HEK293 (cell line): ENCODE results near the gene MAN1C1.

ENCODE experiments used
- CTCF ChIA-PET: fragments of 350-600 bp; formaldehyde crosslinking; extraction: SDS; loops from one replicate; lab custom pipeline; 2021; ENCODE audit warnings: antibody characterized with exemption; lab: Yijun Ruan, JAX
- POLR2A ChIA-PET: fragments of 300-600 bp; formaldehyde crosslinking; extraction: SDS; loops from one replicate; lab custom pipeline; 2020; ENCODE audit warnings: antibody characterized with exemption, inconsistent platforms; lab: Yijun Ruan, JAX
- H3K27ac ChIP-seq: fragments of 200-500 bp; sonication (Bioruptor generic); 2 replicates; pipeline ENCODE4 v1.5.1; 2014; ENCODE audit warnings: low read depth, low read length, control low read depth, inconsistent platforms; ENCODE audit errors: extremely low read depth
- H3K36me3 ChIP-seq, 2 experiments: fragments of 200-500 bp in 1 of 2; sonication (Bioruptor generic) in 1 of 2; 1 replicate in 1 of 2; 2 replicates in 1 of 2; pipeline ENCODE4 v1.5.1; 2014 to 2017; ENCODE audit warnings: inconsistent platforms in 2 of 2, low read length in 2 of 2; ENCODE audit not compliant: control insufficient read depth in 2 of 2, insufficient read depth in 1 of 2
- H3K4me1 ChIP-seq: fragments of 200-500 bp; sonication (Bioruptor generic); 2 replicates; pipeline ENCODE4 v1.5.1; 2014; ENCODE audit warnings: mild to moderate bottlenecking, low read length, inconsistent platforms; ENCODE audit not compliant: control insufficient read depth, insufficient read depth
- H3K4me3 ChIP-seq: 2 replicates; pipeline ENCODE4 v1.5.1; 2011; ENCODE audit warnings: low read depth, mild to moderate bottlenecking, control low read depth, low read length, moderate library complexity
- H3K9me3 ChIP-seq: fragments of 200-500 bp; sonication (Bioruptor generic); 2 replicates; pipeline ENCODE4 v1.5.1; 2014; ENCODE audit warnings: low read depth, low read length, inconsistent platforms; ENCODE audit not compliant: control insufficient read depth, insufficient read depth
- BCL11A ChIP-seq: fragments of 450-650 bp; formaldehyde crosslinking; IDR thresholded peaks from 2 replicates; pipeline ENCODE4 v1.5.1; 2016; ENCODE audit warnings: low read depth, missing biosample characterization, missing genetic modification characterization
- EGR2 ChIP-seq: fragments of 450-650 bp; formaldehyde crosslinking; IDR thresholded peaks from 2 replicates; pipeline ENCODE4 v1.5.1; 2016; ENCODE audit warnings: low read depth, missing biosample characterization, missing genetic modification characterization
- IKZF3 ChIP-seq: fragments of 450-650 bp; IDR thresholded peaks from 2 replicates; pipeline ENCODE4 v1.5.0; 2018; ENCODE audit warnings: missing biosample characterization, mild to moderate bottlenecking, missing genetic modification characterization, moderate library complexity
- KLF8 ChIP-seq: fragments of 450-650 bp; formaldehyde crosslinking; IDR thresholded peaks from 2 replicates; pipeline ENCODE4 v1.5.1; 2016; ENCODE audit warnings: missing biosample characterization, missing genetic modification characterization
- MYNN ChIP-seq: fragments of 450-650 bp; formaldehyde crosslinking; IDR thresholded peaks from 2 replicates; pipeline ENCODE4 v1.5.1; 2016; ENCODE audit warnings: missing biosample characterization, missing genetic modification characterization, borderline replicate concordance
- OVOL3 ChIP-seq: fragments of 450-650 bp; formaldehyde crosslinking; IDR thresholded peaks from 2 replicates; pipeline ENCODE4 v1.5.1; 2016; ENCODE audit warnings: missing biosample characterization, missing genetic modification characterization
- SP3 ChIP-seq: fragments of 450-650 bp; formaldehyde crosslinking; IDR thresholded peaks from 2 replicates; pipeline ENCODE4 v1.5.1; 2016; ENCODE audit warnings: missing biosample characterization, missing genetic modification characterization
- YY1 ChIP-seq: fragments of 450-650 bp; formaldehyde crosslinking; IDR thresholded peaks from 2 replicates; pipeline ENCODE4 v1.5.1; 2018; ENCODE audit warnings: missing biosample characterization, missing genetic modification characterization
- ZBTB1 ChIP-seq: fragments of 450-650 bp; formaldehyde crosslinking; IDR thresholded peaks from 2 replicates; pipeline ENCODE4 v1.5.1; 2016; ENCODE audit warnings: missing biosample characterization, missing genetic modification characterization
- ZBTB21 ChIP-seq: fragments of 450-650 bp; formaldehyde crosslinking; IDR thresholded peaks from 2 replicates; pipeline ENCODE4 v1.5.1; 2017; ENCODE audit warnings: missing biosample characterization, missing genetic modification characterization
- ZBTB44 ChIP-seq: fragments of 450-650 bp; IDR thresholded peaks from 2 replicates; pipeline ENCODE4 v1.5.1; 2018; ENCODE audit warnings: missing biosample characterization, mild to moderate bottlenecking, missing genetic modification characterization
- ZBTB49 ChIP-seq: fragments of 450-650 bp; formaldehyde crosslinking; IDR thresholded peaks from 2 replicates; pipeline ENCODE4 v1.5.1; 2016; ENCODE audit warnings: missing biosample characterization, missing genetic modification characterization, low read depth
- ZBTB8A ChIP-seq: fragments of 450-650 bp; formaldehyde crosslinking; IDR thresholded peaks from 2 replicates; pipeline ENCODE4 v1.5.1; 2016; ENCODE audit warnings: missing biosample characterization, missing genetic modification characterization
- ZEB2 ChIP-seq: fragments of 450-650 bp; formaldehyde crosslinking; IDR thresholded peaks from 2 replicates; pipeline ENCODE4 v1.5.1; 2016; ENCODE audit warnings: missing biosample characterization, missing genetic modification characterization
- ZFHX2 ChIP-seq: fragments of 450-650 bp; formaldehyde crosslinking; conservative IDR thresholded peaks from 2 replicates; pipeline ENCODE4 v1.5.1; 2016; ENCODE audit warnings: missing biosample characterization, missing genetic modification characterization
- ZNF157 ChIP-seq: fragments of 450-650 bp; formaldehyde crosslinking; IDR thresholded peaks from 2 replicates; pipeline ENCODE4 v1.5.1; 2016; ENCODE audit warnings: missing biosample characterization, missing genetic modification characterization
- ZNF202 ChIP-seq: fragments of 450-650 bp; formaldehyde crosslinking; IDR thresholded peaks from 2 replicates; pipeline ENCODE4 v1.5.1; 2016; ENCODE audit warnings: missing biosample characterization, missing genetic modification characterization, borderline replicate concordance
- ZNF211 ChIP-seq: fragments of 450-650 bp; formaldehyde crosslinking; IDR thresholded peaks from 2 replicates; pipeline ENCODE4 v1.5.1; 2016; ENCODE audit warnings: low read depth, missing biosample characterization, missing genetic modification characterization
- ZNF23 ChIP-seq: fragments of 450-650 bp; formaldehyde crosslinking; IDR thresholded peaks from 2 replicates; pipeline ENCODE4 v1.5.1; 2016; ENCODE audit warnings: missing biosample characterization, missing genetic modification characterization, borderline replicate concordance
- ZNF24 ChIP-seq: fragments of 450-650 bp; formaldehyde crosslinking; IDR thresholded peaks from 2 replicates; pipeline ENCODE4 v1.5.1; 2016; ENCODE audit warnings: missing biosample characterization, missing genetic modification characterization
- ZNF248 ChIP-seq: fragments of 450-650 bp; formaldehyde crosslinking; IDR thresholded peaks from 2 replicates; pipeline ENCODE4 v1.5.1; 2017; ENCODE audit warnings: missing biosample characterization, missing genetic modification characterization
- ZNF404 ChIP-seq: fragments of 450-650 bp; formaldehyde crosslinking; IDR thresholded peaks from 2 replicates; pipeline ENCODE4 v1.5.1; 2017; ENCODE audit warnings: missing biosample characterization, missing genetic modification characterization
- ZNF426 ChIP-seq: fragments of 450-650 bp; formaldehyde crosslinking; IDR thresholded peaks from 2 replicates; pipeline ENCODE4 v1.5.1; 2017; ENCODE audit warnings: missing biosample characterization, missing genetic modification characterization, mild to moderate bottlenecking, inconsistent platforms, moderate library complexity
- ZNF580 ChIP-seq: fragments of 450-650 bp; formaldehyde crosslinking; IDR thresholded peaks from 2 replicates; pipeline ENCODE4 v1.5.1; 2016; ENCODE audit warnings: missing biosample characterization, missing genetic modification characterization
- ZNF704 ChIP-seq: fragments of 450-650 bp; formaldehyde crosslinking; IDR thresholded peaks from 2 replicates; pipeline ENCODE4 v1.5.1; 2016; ENCODE audit warnings: missing biosample characterization, missing genetic modification characterization
- ZNF830 ChIP-seq: fragments of 450-650 bp; IDR thresholded peaks from 2 replicates; pipeline ENCODE4 v1.5.0; 2018; ENCODE audit warnings: missing biosample characterization, missing genetic modification characterization, low read depth, mild to moderate bottlenecking, moderate library complexity
- ZSCAN23 ChIP-seq: fragments of 450-650 bp; formaldehyde crosslinking; IDR thresholded peaks from 2 replicates; pipeline ENCODE4 v1.5.1; 2016; ENCODE audit warnings: missing biosample characterization, missing genetic modification characterization
- ZSCAN4 ChIP-seq: fragments of 450-650 bp; formaldehyde crosslinking; IDR thresholded peaks from 2 replicates; pipeline ENCODE4 v1.5.1; 2017; ENCODE audit warnings: missing biosample characterization, missing genetic modification characterization
- ZSCAN5A ChIP-seq: fragments of 450-650 bp; formaldehyde crosslinking; IDR thresholded peaks from 2 replicates; pipeline ENCODE4 v1.5.1; 2016; ENCODE audit warnings: missing biosample characterization, missing genetic modification characterization
- ZXDB ChIP-seq: fragments of 450-650 bp; formaldehyde crosslinking; IDR thresholded peaks from 2 replicates; pipeline ENCODE4 v1.5.1; 2016; ENCODE audit warnings: missing biosample characterization, missing genetic modification characterization

MAN1C1 gene

GRCh38 chr1:25767437-25767770, 150.8 kb downstream of the MAN1C1 start:
- Histone ChIP-seq H3K4me3 (no peak overlapping the region), H3K9me3 (no peaks in the 10 kb centered on the region), H3K4me1 (peaks cover 28% of the 10 kb centered on the region), H3K36me3 (no peaks in the 10 kb centered on the region), H3K27ac (no peak overlapping the region)
- ChIA-PET POLR2A (no interaction called here), CTCF (no interaction called here)
- TF ChIP-seq ZNF404 (tag by site-specific recombination) (no peak), EGR2 (tag by site-specific recombination) (peak; percentile 86), ZEB2 (tag by site-specific recombination) (no peak), YY1 (tag by site-specific recombination) (no peak), MYNN (no peak), ZBTB8A (tag by site-specific recombination) (no peak), ZFHX2 (tag by site-specific recombination) (peak; percentile 92)

- H3K27ac ChIP-seq = no peak overlapping the region
- no peaks in the 10 kb centered on the region for H3K9me3 ChIP-seq
- peaks cover 32% of the 10 kb centered on the region for H3K4me1 ChIP-seq
- H3K4me3 ChIP-seq = no peak overlapping the region
- ChIA-PET CTCF (no interaction called here), POLR2A (no interaction called here)
- H3K36me3 ChIP-seq = no peaks in the 10 kb centered on the region
- TF ChIP-seq ZSCAN5A (tag by site-specific recombination) (no peak), ZNF830 (tag by site-specific recombination) (no peak), ZNF426 (tag by site-specific recombination) (no peak), ZNF580 (tag by site-specific recombination) (no peak), ZNF24 (tag by site-specific recombination) (no peak), EGR2 (tag by site-specific recombination) (peak; percentile 100), ZSCAN23 (no peak), ZNF23 (tag by site-specific recombination) (no peak), ZBTB49 (tag by site-specific recombination) (no peak), KLF8 (no peak), ZBTB1 (tag by site-specific recombination) (no peak), OVOL3 (tag by site-specific recombination) (no peak), BCL11A (tag by site-specific recombination) (no peak), ZNF202 (no peak), ZBTB8A (tag by site-specific recombination) (no peak), ZBTB21 (tag by site-specific recombination) (no peak), SP3 (tag by site-specific recombination) (no peak), ZNF248 (tag by site-specific recombination) (no peak), ZXDB (tag by site-specific recombination) (no peak), ZBTB44 (tag by site-specific recombination) (no peak), IKZF3 (tag by site-specific recombination) (no peak), ZNF704 (tag by site-specific recombination) (no peak), ZSCAN4 (tag by site-specific recombination) (peak; percentile 37), ZEB2 (tag by site-specific recombination) (no peak), ZNF157 (tag by site-specific recombination) (no peak; the same call in 1 of the 2 replicates), ZNF211 (tag by site-specific recombination) (no peak)
Measured at GRCh38 chr1:25768999-25769398, 152.4 kb downstream of the MAN1C1 start.
